ENCODE measurements around the gene FAM118B. TPM values are rescaled to one million over a fixed set of nuclear protein-coding genes. Genes with fewer than 3 reads are reported as not detected.

FAM118B gene
- total and polyA plus RNA-seq, 9 donors: 7.3 to 18.9 (median 12.7) TPM

GRCh38 chr11:126164781-126165180 lies 46.8 kb upstream of the FAM118B start:
- intact Hi-C loops (cut with DNase I): no loop called here
- TF ChIP-seq EP300 (IDR thresholded peaks at IDR 0.05) (no peak), CTCF (IDR thresholded peaks at IDR 0.05) (no peak), POLR2A (IDR thresholded peaks at IDR 0.05) (no peak)
- Histone ChIP-seq H3K4me3 (no peak overlapping the region), H3K27ac (no peak overlapping the region), H3K36me3 (no peaks in the 10 kb centered on the region), H3K4me1 (ENCODE audit: insufficient read depth) (no peaks in the 10 kb centered on the region), H3K9me3 (no peaks in the 10 kb centered on the region), H3K27me3 (no peaks in the 10 kb centered on the region)
- WGBS, 3 donors: 82 to 86% (median 84%) methylated on average over 8 of the region's 8 CpGs
- DNase-seq: no peak

- no peak for TF ChIP-seq CTCF (IDR thresholded peaks at IDR 0.05)
- no peak for TF ChIP-seq POLR2A (IDR thresholded peaks at IDR 0.05)
- no peak for TF ChIP-seq EP300 (IDR thresholded peaks at IDR 0.05)
- no peaks in the 10 kb centered on the region for H3K9me3 ChIP-seq
- H3K4me1 ChIP-seq (ENCODE audit: insufficient read depth): no peaks in the 10 kb centered on the region
- H3K36me3 ChIP-seq: no peaks in the 10 kb centered on the region
- H3K27me3 ChIP-seq: no peaks in the 10 kb centered on the region
- DNase-seq: peak in 1 of 5 donors; percentile 52
- WGBS, 3 donors: 61 to 76% (median 75%) methylated on average over 9 of the region's 9 CpGs
- intact Hi-C loops (cut with DNase I): no loop called here
- no peak overlapping the region for H3K4me3 ChIP-seq
- peak overlapping the region in 1 of 2 donors; percentile 27 for H3K27ac ChIP-seq
These were observed 46.3 kb upstream of the FAM118B start for GRCh38 chr11:126165311-126165720.

GRCh38 chr11:126165757-126166156 lies 45.8 kb upstream of the FAM118B start:
- no peaks in the 10 kb centered on the region for H3K27me3 ChIP-seq
- DNase-seq: peak; percentile 71 to 86 (median 78)
- H3K9me3 ChIP-seq: no peaks in the 10 kb centered on the region
- TF ChIP-seq CTCF (IDR thresholded peaks at IDR 0.05) (no peak), POLR2A (IDR thresholded peaks at IDR 0.05) (no peak), EP300 (IDR thresholded peaks at IDR 0.05) (no peak)
- intact Hi-C loops (cut with DNase I): no loop called here
- no peaks in the 10 kb centered on the region for H3K4me1 ChIP-seq (ENCODE audit: insufficient read depth)
- H3K36me3 ChIP-seq: no peaks in the 10 kb centered on the region
- H3K27ac ChIP-seq: peak overlapping the region in 1 of 2 donors; percentile 27
- H3K4me3 ChIP-seq: no peak overlapping the region
- 16 to 20% (median 16%) methylated on average over 10 of the region's 10 CpGs for WGBS, 3 donors

GRCh38 chr11:126166413-126166812 lies 45.2 kb upstream of the FAM118B start:
- Histone ChIP-seq H3K4me3 (no peak overlapping the region), H3K27me3 (no peaks in the 10 kb centered on the region), H3K27ac (no peak overlapping the region), H3K9me3 (no peaks in the 10 kb centered on the region), H3K36me3 (no peaks in the 10 kb centered on the region), H3K4me1 (ENCODE audit: insufficient read depth) (no peaks in the 10 kb centered on the region)
- WGBS, 3 donors: 91 to 94% (median 94%) methylated on average over 3 of the region's 3 CpGs
- no peak for DNase-seq
- intact Hi-C loops (cut with DNase I): no loop called here
- TF ChIP-seq POLR2A (IDR thresholded peaks at IDR 0.05) (no peak), EP300 (IDR thresholded peaks at IDR 0.05) (no peak), CTCF (IDR thresholded peaks at IDR 0.05) (no peak)
